C4-2B (cell line): ENCODE measurements around the gene SLC2A11.

Experiments used
- H3K27ac ChIP-seq: fragments of 450-650 bp; 2 replicates; pipeline ENCODE4 v1.5.1; 2017
- ZFX ChIP-seq: fragments of 450-650 bp; IDR thresholded peaks from 2 replicates; pipeline ENCODE4 v1.6.1; 2017
- TF ChIP-seq, protein P1 (sequence below): fragments of 450-650 bp; conservative IDR thresholded peaks from 2 replicates; pipeline ENCODE4 v1.5.1; 2017; ENCODE audit warnings: mild to moderate bottlenecking

The SLC2A11 gene

DNA sequence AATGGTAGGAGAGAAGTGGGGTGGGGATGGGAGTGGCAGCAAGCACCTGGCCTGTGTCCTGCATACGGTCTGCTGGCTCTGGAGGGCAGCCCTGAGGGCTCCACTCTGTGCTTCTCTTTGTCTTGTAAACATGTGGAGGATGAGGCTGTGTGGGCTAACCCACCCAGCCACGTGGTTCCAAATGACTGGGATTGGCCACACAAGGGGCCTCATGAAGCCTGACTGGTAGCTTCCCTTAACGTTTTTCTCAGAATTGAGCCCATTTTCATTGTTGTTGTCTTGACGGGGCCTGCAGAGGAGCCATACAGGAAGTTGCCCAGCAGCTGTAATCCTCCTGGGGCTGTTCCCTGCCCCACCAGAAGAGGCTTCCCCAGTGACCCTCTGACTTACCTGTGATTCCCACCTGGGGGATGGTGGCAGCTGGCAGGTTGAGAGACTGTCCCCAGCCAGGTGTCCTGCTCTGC is 36.9 kb upstream of the SLC2A11 start:
- H3K27ac ChIP-seq: no peak overlapping the region
- TF ChIP-seq, protein P1, sequence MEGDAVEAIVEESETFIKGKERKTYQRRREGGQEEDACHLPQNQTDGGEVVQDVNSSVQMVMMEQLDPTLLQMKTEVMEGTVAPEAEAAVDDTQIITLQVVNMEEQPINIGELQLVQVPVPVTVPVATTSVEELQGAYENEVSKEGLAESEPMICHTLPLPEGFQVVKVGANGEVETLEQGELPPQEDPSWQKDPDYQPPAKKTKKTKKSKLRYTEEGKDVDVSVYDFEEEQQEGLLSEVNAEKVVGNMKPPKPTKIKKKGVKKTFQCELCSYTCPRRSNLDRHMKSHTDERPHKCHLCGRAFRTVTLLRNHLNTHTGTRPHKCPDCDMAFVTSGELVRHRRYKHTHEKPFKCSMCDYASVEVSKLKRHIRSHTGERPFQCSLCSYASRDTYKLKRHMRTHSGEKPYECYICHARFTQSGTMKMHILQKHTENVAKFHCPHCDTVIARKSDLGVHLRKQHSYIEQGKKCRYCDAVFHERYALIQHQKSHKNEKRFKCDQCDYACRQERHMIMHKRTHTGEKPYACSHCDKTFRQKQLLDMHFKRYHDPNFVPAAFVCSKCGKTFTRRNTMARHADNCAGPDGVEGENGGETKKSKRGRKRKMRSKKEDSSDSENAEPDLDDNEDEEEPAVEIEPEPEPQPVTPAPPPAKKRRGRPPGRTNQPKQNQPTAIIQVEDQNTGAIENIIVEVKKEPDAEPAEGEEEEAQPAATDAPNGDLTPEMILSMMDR: no peak
- TF ChIP-seq ZFX: no peak

DNA sequence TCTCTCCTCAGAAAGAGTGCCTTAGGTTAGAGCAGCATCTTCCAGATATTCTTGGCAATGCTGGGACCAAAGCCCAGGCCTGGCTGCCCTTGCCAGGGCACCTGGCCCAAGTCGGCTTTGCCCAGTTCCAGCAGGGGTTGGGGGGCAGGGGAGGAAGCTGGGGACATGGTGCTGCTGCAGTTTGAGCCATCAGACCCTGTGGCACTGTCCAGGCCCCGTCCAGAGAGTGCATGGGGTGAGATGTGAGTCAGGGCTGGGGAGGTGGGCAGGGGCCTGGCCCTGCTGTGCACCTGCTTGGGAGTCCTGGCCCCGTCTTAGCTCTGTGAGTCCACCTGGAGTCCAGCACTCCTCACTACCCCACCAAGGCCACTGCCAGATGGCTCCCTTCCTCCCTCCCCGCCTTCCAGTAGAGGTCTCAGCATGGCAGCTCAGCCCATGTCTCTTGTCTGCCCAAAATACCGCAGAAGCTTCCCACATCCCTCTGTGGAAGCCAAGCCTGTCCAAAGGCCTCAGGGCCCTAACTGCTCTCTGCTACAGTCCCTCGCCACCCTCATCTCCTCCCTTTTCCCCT is 35.5 kb upstream of the SLC2A11 start:
- H3K27ac ChIP-seq: no peak overlapping the region

DNA sequence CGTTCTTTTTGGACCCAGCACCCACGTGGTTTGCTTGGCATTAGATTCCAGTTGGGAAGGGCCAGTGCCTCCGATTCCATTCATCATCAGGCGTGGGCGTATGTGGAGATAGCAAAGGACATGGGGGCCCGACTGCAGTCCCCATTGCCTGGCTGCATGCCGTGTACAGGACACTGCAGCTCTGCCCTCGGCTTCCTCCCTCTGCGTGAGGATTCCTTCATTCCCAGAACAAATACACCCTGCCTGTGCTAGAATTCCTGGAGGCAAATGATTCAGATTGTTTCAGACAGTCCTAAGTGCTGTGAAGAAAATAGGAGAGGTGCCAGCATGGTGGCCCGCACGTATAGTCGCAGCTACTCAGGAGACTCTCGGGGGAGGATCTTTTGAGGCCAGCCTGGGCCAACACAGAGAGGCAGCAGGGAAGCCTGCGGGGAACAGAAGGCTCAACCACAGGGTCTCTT is 34.3 kb upstream of the SLC2A11 start:
- no peak overlapping the region for H3K27ac ChIP-seq
- TF ChIP-seq ZFX: no peak
- TF ChIP-seq, protein P1: no peak

More for the DNA sequence above, 35.5 kb upstream of the SLC2A11 start:
- TF ChIP-seq, protein P1: no peak
- TF ChIP-seq ZFX: no peak

DNA sequence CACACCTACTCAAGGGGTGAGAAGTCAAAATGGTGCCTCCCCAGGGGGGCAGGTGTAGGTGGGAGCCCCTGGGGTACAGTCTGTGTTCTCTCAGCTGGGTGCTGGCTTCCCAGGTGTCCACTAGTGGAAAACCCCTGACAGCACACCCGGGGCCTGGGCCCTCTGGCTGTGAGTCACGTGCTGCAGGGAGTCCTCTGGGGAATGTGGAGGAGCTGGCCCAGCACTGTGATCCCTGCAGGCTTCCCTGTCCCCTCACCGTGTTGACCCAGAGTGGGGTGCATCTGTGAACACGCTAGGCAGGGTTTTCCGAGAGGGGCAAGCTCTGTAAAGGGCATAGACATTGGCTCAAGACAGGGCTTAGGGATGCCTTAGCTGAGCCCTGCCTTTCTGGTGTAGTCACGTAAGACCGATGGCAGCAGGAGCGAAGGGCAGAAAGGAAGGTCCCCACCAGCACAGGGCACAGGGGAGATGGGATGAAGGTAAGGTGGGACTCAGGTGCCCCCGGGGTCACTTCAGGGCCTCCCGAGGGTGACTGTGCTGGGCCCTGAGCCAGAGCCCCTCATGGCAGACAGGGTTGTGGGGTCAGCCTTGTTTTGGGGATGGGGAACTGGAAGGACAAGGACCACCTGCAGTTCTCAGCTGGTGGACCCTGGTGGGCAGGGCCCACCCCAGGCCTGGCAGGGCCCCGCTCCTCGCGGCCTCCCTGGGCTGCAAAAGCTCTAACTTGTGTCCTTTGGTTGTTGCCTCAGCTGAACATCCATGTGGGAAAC is 33.0 kb upstream of the SLC2A11 start:
- no peak overlapping the region for H3K27ac ChIP-seq
- TF ChIP-seq, protein P1: no peak
- no peak for TF ChIP-seq ZFX

DNA sequence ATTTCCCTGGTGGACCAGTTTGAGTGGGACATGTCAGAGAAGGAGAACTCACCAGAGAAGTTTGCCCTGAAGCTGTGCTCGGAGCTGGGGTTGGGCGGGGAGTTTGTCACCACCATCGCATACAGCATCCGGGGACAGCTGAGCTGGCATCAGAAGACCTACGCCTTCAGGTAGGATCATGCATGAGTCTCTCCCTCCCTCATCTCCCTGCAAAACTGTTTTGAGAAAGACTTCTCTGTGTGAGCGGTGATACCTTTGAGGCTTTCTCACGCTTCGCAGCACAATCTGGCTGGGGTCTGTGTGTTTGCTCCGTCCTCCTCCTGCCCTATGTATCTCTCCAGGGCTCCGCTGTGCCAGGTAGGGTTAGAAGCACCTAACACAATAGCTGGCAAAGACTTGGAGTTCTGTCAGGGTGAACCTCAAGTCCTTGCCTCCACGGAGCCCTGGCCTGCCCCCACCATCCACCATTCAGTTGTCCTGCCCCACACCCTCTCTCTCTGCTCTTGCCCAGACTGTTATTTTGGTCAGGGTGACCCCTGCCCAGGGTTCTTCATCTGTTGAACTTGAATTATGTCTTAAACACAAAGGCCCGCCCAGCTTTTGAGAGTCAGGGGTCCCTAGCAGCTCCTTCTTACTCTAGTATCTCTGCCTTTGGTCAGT is 32.3 kb upstream of the SLC2A11 start:
- TF ChIP-seq ZFX: no peak
- TF ChIP-seq, protein P1: no peak
- no peak overlapping the region for H3K27ac ChIP-seq

DNA sequence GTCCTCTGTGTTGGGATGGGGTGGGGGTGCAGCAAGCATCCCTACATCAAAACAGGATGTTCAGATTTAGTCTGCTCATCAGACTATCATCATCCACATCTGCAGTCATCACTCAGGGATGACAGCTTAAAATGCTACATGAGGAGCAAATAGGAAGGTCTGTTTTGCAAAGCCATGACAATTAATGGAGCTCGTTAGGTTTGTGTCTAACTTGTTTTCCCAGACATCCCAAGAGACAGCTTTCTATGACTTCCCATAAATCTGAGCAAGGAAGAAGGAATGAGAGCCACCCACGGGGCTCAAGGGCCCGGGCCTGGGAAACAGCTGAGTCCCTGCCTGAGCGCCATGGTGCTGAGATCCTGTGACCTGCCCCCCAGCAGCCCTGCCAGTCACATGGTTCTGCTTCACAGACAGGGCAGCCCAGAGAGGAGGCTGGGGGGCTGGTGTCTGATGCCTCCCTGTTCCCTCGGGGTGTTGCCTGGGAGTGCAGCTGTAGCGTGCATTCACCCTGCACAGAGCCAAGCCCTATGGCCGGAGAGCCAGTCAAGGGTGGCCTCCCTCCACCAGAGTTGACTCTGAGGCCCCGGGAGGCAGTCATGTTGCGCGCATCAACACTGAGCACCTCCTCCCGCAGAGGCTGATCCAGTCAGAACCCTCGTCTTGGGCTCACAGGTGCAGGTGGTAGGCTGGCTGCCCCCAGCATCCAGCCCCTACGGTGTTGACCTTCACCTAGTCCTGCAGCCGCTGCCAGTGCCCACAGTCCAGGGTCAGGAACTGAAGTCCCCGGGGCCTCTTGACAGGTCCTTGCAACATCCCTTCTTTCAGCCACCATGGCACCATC is 30.9 kb upstream of the SLC2A11 start:
- no peak for TF ChIP-seq ZFX
- TF ChIP-seq, protein P1: no peak

More for the DNA sequence above, 30.9 kb upstream of the SLC2A11 start:
- no peak overlapping the region for H3K27ac ChIP-seq
